Mucosa of descending colon (tissue), 3 donors: ENCODE results near the gene PWWP2B. TPM values are rescaled to one million over a fixed set of nuclear protein-coding genes. Genes with fewer than 3 reads are reported as not detected.

Experiments
- ATAC-seq: fragments of 200-7000 bp; cut with Tn5 transposase; one replicate; pipeline ENCODE4 v1.9.1; 2020; ENCODE audit warnings: mild to moderate bottlenecking, moderate library complexity
- DNase-seq, 3 donors: peaks; one replicate each; pipeline ENCODE4 v3.0.0-alpha.2; 2020
- H3K36me3 ChIP-seq: fragments of 200-600 bp; one replicate; pipeline ENCODE4 v1.8.0; 2021; ENCODE audit warnings: low read depth, mild to moderate bottlenecking
- H3K4me1 ChIP-seq: fragments of 200-600 bp; one replicate; pipeline ENCODE4 v1.8.0; 2021; ENCODE audit warnings: low read depth, mild to moderate bottlenecking
- H3K4me3 ChIP-seq: fragments of 200-600 bp; one replicate; pipeline ENCODE4 v1.8.0; 2021; ENCODE audit warnings: mild to moderate bottlenecking
- H3K9me3 ChIP-seq: fragments of 200-600 bp; one replicate; pipeline ENCODE4 v1.8.0; 2021; ENCODE audit warnings: mild to moderate bottlenecking
- CTCF ChIP-seq: fragments of 200-600 bp; IDR thresholded peaks from one replicate; pipeline ENCODE4 v1.8.0; 2022; ENCODE audit warnings: antibody characterized with exemption, mild to moderate bottlenecking
- intact Hi-C, 2 donors: fragments of 100-400 bp; cut with DNase I in 1 of 2; cut with micrococcal nuclease in 1 of 2; formaldehyde crosslinking; loops; one replicate each; pipeline versions ENCODE4 v1.11.0 to v1.11.1; 2022; cut with DNase I, micrococcal nuclease
- total RNA-seq, 3 donors: library from RNA; stranded (reverse); fragmentation: NEBNext Ultra II Directional in 2 of 3; extraction: Animal tissue kit (Norgen Biotek cat#: 25700) in 2 of 3; gene quantifications; one replicate each; pipeline versions ENCODE4 v1.2.1 to v1.2.4, GENCODE V29; 2021 to 2023
- donor health status: DM: no; HTN: no; CAD: no; lungs with moderate emphysema.
- donor health status: DM: no; HTN: no; CAD: no.
- donor health status: DM: no; HTN: yes; CAD: no.

PWWP2B gene
- total RNA-seq, 3 donors from 2014 or later: 37.7 to 55.6 (median 41.7) TPM

GRCh38 chr10:132393695-132394181 lies 3.3 kb upstream of the PWWP2B start:
- ATAC-seq (no peak), DNase-seq (peak in 1 of 3 donors; percentile 33)
- no peak for TF ChIP-seq CTCF
- Histone ChIP-seq H3K9me3 (no peaks in the 10 kb centered on the region), H3K4me1 (peaks cover 17% of the 10 kb centered on the region), H3K4me3 (no peak overlapping the region), H3K36me3 (no peaks in the 10 kb centered on the region)
- intact Hi-C loops: no loop called here

GRCh38 chr10:132394201-132394811 lies 2.7 kb upstream of the PWWP2B start:
- H3K36me3 ChIP-seq: no peaks in the 10 kb centered on the region
- DNase-seq (peak in 2 of 3 donors; percentile 39 to 53), ATAC-seq (no peak)
- peaks cover 16% of the 10 kb centered on the region for H3K4me1 ChIP-seq
- intact Hi-C loops: no loop called here
- no peak for TF ChIP-seq CTCF
- H3K4me3 ChIP-seq: no peak overlapping the region
- H3K9me3 ChIP-seq: no peaks in the 10 kb centered on the region

- Histone ChIP-seq H3K36me3 (no peaks in the 10 kb centered on the region), H3K4me3 (no peak overlapping the region), H3K9me3 (no peaks in the 10 kb centered on the region), H3K4me1 (peaks cover 21% of the 10 kb centered on the region)
- no peak for ATAC-seq
- peak; percentile 35 to 63 (median 50) for DNase-seq
- intact Hi-C loops: no loop called here
- TF ChIP-seq CTCF: no peak
Observed at GRCh38 chr10:132394936-132395703, 1.9 kb upstream of the PWWP2B start.

GRCh38 chr10:132395704-132396493 lies 1.1 kb upstream of the PWWP2B start:
- no peaks in the 10 kb centered on the region for H3K36me3 ChIP-seq
- peak overlapping the region; percentile 77 for H3K4me3 ChIP-seq
- TF ChIP-seq CTCF: no peak
- no peaks in the 10 kb centered on the region for H3K9me3 ChIP-seq
- intact Hi-C loops: no loop called here
- DNase-seq: peak; percentile 84 to 91 (median 88)
- H3K4me1 ChIP-seq: peaks cover 29% of the 10 kb centered on the region
- peak; percentile 54 for ATAC-seq

- DNase-seq: peak; percentile 61 to 85 (median 84)
- Histone ChIP-seq H3K4me3 (peak overlapping the region; percentile 77), H3K9me3 (no peaks in the 10 kb centered on the region), H3K4me1 (peaks cover 35% of the 10 kb centered on the region), H3K36me3 (no peaks in the 10 kb centered on the region)
- peak; percentile 40 for ATAC-seq
- TF ChIP-seq CTCF: peak; percentile 49
- intact Hi-C loops: no loop called here
Observed at GRCh38 chr10:132396494-132397035, 435 bp upstream of the PWWP2B start.
